Dedifferentiated amniotic fluid mesenchymal stem cell (primary cell): Measurements from ENCODE around the gene UMAD1.

Experiments
- DNase-seq: peaks from one replicate; pipeline ENCODE4 v3.0.0-alpha.2; 2016; ENCODE audit errors: extremely low spot score

The UMAD1 gene

DNA sequence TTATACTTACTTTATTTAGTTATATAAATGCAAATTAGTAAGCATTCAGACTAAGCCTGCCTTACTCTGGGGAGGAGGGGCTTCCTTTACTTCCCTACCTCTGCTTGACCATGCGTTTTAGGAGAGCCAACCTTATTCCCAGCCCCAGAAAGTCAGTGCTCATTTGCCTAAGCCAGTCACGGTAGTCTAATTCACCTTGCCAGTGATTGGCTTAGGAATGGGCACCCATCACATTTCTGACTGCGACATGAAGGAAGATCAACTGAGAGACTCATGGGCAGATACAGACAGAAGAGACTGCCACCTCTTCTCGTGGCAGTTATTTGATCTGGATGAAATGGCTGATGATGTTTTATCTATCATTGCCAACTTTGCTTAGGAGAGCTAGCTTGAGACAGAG is 48.4 kb downstream of the UMAD1 start:
- no peak for DNase-seq

- DNase-seq, result peak; percentile 60
Observed at GRCh38 chr7:7693881-7694280, 53.3 kb downstream of the UMAD1 start.

- no peak for DNase-seq
Observed at GRCh38 chr7:7694542-7694941, 54.0 kb downstream of the UMAD1 start.

DNA sequence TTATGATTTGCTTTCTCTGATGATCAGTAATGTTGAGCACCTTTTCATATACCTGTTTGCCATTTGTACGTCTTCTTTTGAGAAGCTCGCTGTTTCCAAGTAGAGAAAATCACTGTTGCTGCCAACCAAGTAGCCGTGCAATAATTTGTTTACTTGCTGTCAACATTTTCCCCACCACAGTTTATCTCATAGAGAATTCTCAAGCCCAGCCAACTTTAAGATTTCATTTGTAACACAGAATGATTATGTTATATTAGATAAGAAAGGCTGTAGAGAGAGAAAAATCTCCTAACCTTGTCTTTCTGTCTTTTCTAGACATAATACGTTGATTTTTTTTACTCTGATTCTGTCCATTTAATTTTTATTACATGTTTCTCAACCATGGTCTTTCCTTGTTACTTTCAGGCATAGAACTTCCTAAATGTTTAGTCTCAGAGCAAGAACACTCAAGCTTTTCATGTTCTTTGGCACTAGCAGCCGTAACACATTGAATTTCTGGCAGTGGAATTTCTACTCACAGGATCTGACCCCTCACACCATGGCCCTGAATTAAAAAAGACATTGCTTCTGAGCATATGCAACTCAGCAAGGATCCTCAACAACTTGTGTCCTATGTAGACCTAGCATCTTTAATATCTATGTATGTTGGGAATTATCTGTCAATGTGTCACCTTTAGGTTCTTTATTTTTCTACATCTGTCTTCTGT is 54.7 kb downstream of the UMAD1 start:
- DNase-seq, result no peak

DNA sequence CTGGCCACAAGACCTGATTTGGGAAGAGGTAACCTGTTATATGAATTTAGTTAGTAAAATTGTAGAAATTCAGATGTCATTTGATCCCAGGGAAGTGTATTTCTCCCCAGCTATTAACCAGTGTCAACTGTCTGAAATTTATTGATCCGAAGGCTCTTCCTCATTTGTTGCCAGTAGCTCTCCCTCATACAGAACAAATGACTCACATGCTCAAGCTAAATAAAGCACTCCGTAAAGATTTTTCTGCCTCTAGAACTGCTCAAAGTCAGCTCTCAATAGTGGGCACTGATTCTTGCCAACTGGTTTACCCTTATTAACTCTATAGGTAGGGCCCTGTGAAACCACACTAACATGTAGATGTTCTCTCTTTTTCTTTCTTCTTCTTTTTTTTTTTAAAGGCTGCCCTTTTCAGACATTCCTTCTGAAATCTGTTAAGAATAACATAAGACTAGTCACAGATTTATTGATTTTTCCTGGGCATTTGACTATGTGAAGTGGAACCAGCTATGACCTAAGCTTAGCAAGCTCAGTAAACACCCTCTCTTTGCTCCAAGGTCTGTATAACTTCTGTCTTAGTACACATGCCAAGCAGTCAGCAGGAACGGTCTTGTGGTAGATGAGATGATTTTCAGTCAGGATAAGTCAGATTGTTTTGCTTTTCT is 56.0 kb downstream of the UMAD1 start:
- peak; percentile 24 for DNase-seq

- DNase-seq, result no peak
Observed at GRCh38 chr7:7698930-7699329, 58.4 kb downstream of the UMAD1 start.

DNA sequence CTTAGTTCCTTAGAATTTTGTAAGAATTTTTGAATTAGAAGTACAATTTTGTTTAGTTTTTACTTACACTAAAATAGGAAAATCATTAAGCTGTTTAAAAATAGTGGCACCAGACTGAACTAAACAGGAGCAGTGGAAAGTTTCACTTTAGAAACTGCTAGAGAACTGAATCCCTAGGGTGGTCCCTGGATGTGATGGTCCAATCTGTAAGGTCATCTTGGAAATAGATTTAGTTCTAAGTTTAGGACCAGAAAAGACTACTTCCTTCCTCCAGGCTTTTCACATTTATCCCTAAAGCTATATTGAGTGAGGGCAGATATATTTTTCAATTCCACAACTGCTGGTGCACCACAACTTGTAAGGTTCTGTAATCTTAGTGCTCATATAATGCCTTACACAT is 58.8 kb downstream of the UMAD1 start:
- no peak for DNase-seq

DNA sequence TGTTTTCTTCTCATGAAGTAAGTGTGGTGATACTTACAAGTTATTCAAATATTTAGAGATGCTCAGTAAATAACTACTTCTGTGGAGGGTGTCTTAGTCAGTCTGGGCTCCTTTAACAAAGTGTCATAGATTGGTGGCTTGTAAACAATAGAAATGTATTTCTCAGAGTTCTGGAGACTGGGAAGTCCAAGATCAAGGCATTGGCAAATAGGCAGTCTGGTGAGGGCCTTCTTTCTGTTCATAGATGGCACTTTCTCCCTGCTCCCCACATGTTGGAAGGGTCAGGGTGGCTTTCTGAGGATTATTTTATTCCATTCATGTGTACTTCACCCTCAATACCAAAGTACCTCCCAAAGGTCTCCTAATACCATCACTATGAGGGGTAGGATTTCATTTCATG is 59.4 kb downstream of the UMAD1 start:
- DNase-seq, result no peak

DNA sequence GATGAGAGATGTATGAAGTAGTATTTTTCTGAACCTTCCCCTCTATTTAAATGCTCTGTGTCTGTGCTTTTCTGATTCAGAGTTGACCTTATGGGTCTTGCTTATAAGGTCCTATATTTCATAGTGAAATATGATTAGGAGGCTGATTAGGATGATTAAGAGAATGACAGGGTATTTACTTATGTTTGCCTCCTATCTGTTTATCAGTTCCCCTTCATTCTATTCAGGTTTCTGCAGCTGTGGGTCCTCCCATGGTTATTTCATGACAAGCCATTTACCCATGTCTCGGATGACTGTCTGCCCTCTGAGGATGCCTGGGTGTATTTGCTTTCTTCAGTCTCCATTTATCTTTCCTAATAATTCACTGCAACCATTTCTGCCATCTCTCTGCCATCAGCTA is 61.0 kb downstream of the UMAD1 start:
- DNase-seq, result no peak

DNA sequence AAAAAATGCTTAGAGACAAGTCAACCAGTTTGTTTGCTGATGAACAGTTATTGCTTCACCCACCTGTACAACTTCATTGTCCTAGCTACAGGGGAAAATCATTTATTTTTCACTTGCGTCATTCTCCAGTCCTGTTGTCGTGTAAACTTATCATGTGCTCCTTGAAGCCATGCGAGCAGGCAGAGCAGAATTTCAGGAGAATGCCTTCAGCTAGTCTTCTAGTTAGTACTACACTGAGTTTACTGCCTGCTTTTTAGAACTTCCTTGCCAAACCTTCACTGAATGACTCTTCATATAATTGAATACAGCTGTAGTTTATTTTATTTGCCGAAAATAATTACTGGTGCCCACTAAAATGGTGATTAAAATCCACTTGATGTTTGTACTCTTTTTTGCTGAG is 62.3 kb downstream of the UMAD1 start:
- DNase-seq, result no peak

GRCh38 chr7:7703427-7703826 is 62.9 kb downstream of the UMAD1 start:
- DNase-seq, result no peak

GRCh38 chr7:7704867-7705266 is 64.3 kb downstream of the UMAD1 start:
- no peak for DNase-seq

DNA sequence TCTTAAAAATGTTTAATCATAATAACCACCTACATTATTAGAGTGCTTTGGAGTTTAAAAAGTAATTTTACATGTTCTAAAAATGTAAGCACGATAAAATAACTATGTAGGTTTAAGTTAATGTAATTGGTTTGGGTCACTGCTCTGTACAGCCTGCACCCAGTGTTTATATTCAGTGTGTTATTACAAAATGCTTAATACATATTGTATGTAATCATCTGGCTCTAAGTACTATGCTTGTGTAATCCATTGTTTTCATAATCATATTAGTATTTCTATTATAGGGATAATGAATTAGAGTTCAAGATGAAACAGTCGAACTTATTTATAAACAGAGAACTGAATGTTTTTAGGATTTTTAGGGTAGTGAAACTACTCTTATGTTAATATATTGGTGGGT is 64.8 kb downstream of the UMAD1 start:
- DNase-seq, result no peak

- DNase-seq, result no peak
Observed at GRCh38 chr7:7706101-7706511, 65.6 kb downstream of the UMAD1 start.

GRCh38 chr7:7706556-7707172 is 66.1 kb downstream of the UMAD1 start:
- DNase-seq, result no peak

GRCh38 chr7:7707246-7707645 is 66.7 kb downstream of the UMAD1 start:
- DNase-seq, result no peak

GRCh38 chr7:7707806-7708205 is 67.3 kb downstream of the UMAD1 start:
- DNase-seq, result no peak

DNA sequence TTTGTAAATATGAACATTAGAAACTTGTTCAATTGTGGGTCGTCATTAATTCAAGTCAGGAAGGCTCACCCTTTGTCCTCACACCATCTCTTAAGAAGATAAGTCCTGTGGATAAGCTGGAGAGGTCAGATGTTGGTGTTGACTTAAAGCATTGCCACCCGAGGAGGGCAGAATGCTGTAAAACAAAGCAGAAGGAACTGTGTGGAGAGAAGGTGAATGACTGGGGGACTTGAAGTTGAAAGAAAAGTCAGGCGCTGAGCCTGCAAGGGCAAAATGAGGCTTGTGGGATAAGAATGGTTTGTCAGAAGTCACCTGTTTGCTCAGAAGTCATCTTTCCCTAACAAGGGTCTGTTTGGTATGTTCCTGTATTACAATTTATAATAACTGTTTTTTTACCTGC is 68.7 kb downstream of the UMAD1 start:
- DNase-seq, result no peak

GRCh38 chr7:7710469-7710868 is 69.9 kb downstream of the UMAD1 start:
- no peak for DNase-seq

DNA sequence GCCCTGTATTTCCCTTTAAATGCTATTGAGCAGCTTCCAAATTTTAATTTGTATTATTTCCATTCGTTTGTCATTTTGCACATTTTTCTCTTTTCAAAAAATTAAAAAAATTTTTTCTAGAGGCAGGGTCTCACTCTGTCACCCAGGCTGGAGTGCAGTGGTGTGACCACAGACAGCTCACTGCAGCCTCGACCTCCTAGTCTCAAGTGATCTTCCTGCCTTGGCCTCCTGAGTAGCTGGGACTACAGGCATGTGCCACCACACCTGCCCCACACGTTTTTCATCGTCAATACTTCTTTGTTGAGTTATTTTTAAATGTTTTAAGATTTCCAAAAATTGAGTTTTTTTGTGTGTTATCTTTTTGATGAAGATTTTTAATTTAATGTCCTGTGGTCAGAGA is 73.2 kb downstream of the UMAD1 start:
- DNase-seq, result no peak

GRCh38 chr7:7718492-7718891 is 77.9 kb downstream of the UMAD1 start, which contains the start of gene RPA3:
RPA3 (minus strand) TSS chr7:7718607; CDS start chr7:7640418, 78,189 bp downstream.
- DNase-seq, result no peak

- peak; percentile 94 for DNase-seq
Observed at GRCh38 chr7:7719236-7719635, 78.7 kb downstream of the UMAD1 start.

GRCh38 chr7:7720193-7720592 is 79.6 kb downstream of the UMAD1 start:
- DNase-seq, result no peak
